ENCODE data around the gene ANKS3.

ANKS3 gene

GRCh38 chr16:4687946-4688673 is 46.0 kb downstream of the ANKS3 start:
- H3K4me3 ChIP-seq (ENCODE audit: low read length), result no peak overlapping the region
- no peak for TF ChIP-seq CTCF (conservative IDR thresholded peaks at IDR 0.05; ENCODE audit: low read length)
- no peak for DNase-seq (ENCODE audit: low read depth)

- no peak for TF ChIP-seq CTCF (conservative IDR thresholded peaks at IDR 0.05; ENCODE audit: low read length)
- no peak for DNase-seq (ENCODE audit: low read depth)
- H3K4me3 ChIP-seq (ENCODE audit: low read length), result no peak overlapping the region
These were observed 46.7 kb downstream of the ANKS3 start for GRCh38 chr16:4687416-4687815.

GRCh38 chr16:4686497-4687210 is 47.4 kb downstream of the ANKS3 start:
- DNase-seq (ENCODE audit: low read depth), result no peak
- no peak overlapping the region for H3K4me3 ChIP-seq (ENCODE audit: low read length)
- no peak for TF ChIP-seq CTCF (conservative IDR thresholded peaks at IDR 0.05; ENCODE audit: low read length)

- no peak for TF ChIP-seq CTCF (conservative IDR thresholded peaks at IDR 0.05; ENCODE audit: low read length)
- DNase-seq (ENCODE audit: low read depth), result no peak
- no peak overlapping the region for H3K4me3 ChIP-seq (ENCODE audit: low read length)
These were observed 48.1 kb downstream of the ANKS3 start for GRCh38 chr16:4685776-4686496.

- no peak for TF ChIP-seq CTCF (conservative IDR thresholded peaks at IDR 0.05; ENCODE audit: low read length)
- DNase-seq (ENCODE audit: low read depth), result no peak
- no peak overlapping the region for H3K4me3 ChIP-seq (ENCODE audit: low read length)
These were observed 48.8 kb downstream of the ANKS3 start for GRCh38 chr16:4685292-4685691.

GRCh38 chr16:4684763-4685162 is 49.3 kb downstream of the ANKS3 start:
- DNase-seq (ENCODE audit: low read depth), result no peak
- TF ChIP-seq CTCF (conservative IDR thresholded peaks at IDR 0.05; ENCODE audit: low read length), result no peak
- H3K4me3 ChIP-seq (ENCODE audit: low read length), result no peak overlapping the region

Measured in AG10803 (cell line).